NCI-H2196 treated with DMSO at 0.1 percent for 48 hours (cell line): ENCODE measurements around the gene IL1A.

ENCODE experiments used
- DNase-seq: peaks from one replicate; lab custom pipeline; 2025; ENCODE audit not compliant: unreplicated experiment; lab: John Stamatoyannopoulos, UW

IL1A gene

GRCh38 chr2:112728029-112728362, 56.3 kb downstream of the IL1A start:
- DNase-seq: no peak

GRCh38 chr2:112727276-112728028, 56.8 kb downstream of the IL1A start:
- DNase-seq: no peak

- peak; percentile 91 for DNase-seq
These were observed 57.7 kb downstream of the IL1A start for GRCh38 chr2:112726487-112727190.

- no peak for DNase-seq
These were observed 58.5 kb downstream of the IL1A start for GRCh38 chr2:112725545-112726457.

- peak; percentile 15 for DNase-seq
These were observed 59.4 kb downstream of the IL1A start for GRCh38 chr2:112724591-112725525.

GRCh38 chr2:112723995-112724394, 60.3 kb downstream of the IL1A start:
- DNase-seq: no peak
